PFSK-1 (cell line): ENCODE measurements around the gene RIMS1.

Experiments used
- FOXP2 ChIP-seq: optimal IDR thresholded peaks from 2 replicates; pipeline ENCODE3; 2011; ENCODE audit warnings: borderline replicate concordance, control low read depth, inconsistent platforms; ENCODE audit not compliant: insufficient read depth; ENCODE audit errors: extremely low read length, extremely low read depth
- POLR2AphosphoS5 ChIP-seq: IDR thresholded peaks from 2 replicates; pipeline ENCODE4 v1.6.1; 2012; ENCODE audit warnings: low read depth, mild to moderate bottlenecking, control low read depth, low read length, moderate library complexity
- TF ChIP-seq, protein P1 (sequence below), 2 experiments: IDR thresholded peaks; 2 replicates each; pipeline versions ENCODE4 v1.6.1 to v1.8.0; 2011 to 2012; ENCODE audit warnings: low read depth in 2 of 2, low read length in 2 of 2, control low read depth in 1 of 2, inconsistent platforms in 1 of 2, mild to moderate bottlenecking in 1 of 2, moderate library complexity in 1 of 2; ENCODE audit not compliant: insufficient read depth in 1 of 2

GRCh38 chr6:72081871-72082270 lies 195.5 kb downstream of the RIMS1 start:
- TF ChIP-seq POLR2AphosphoS5 (no peak), FOXP2 (no peak)
- TF ChIP-seq, protein P1, sequence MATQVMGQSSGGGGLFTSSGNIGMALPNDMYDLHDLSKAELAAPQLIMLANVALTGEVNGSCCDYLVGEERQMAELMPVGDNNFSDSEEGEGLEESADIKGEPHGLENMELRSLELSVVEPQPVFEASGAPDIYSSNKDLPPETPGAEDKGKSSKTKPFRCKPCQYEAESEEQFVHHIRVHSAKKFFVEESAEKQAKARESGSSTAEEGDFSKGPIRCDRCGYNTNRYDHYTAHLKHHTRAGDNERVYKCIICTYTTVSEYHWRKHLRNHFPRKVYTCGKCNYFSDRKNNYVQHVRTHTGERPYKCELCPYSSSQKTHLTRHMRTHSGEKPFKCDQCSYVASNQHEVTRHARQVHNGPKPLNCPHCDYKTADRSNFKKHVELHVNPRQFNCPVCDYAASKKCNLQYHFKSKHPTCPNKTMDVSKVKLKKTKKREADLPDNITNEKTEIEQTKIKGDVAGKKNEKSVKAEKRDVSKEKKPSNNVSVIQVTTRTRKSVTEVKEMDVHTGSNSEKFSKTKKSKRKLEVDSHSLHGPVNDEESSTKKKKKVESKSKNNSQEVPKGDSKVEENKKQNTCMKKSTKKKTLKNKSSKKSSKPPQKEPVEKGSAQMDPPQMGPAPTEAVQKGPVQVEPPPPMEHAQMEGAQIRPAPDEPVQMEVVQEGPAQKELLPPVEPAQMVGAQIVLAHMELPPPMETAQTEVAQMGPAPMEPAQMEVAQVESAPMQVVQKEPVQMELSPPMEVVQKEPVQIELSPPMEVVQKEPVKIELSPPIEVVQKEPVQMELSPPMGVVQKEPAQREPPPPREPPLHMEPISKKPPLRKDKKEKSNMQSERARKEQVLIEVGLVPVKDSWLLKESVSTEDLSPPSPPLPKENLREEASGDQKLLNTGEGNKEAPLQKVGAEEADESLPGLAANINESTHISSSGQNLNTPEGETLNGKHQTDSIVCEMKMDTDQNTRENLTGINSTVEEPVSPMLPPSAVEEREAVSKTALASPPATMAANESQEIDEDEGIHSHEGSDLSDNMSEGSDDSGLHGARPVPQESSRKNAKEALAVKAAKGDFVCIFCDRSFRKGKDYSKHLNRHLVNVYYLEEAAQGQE (IDR thresholded peaks at IDR 0.05; ENCODE audit: insufficient read depth in 1 of 2, low read depth in 2 of 2, low read length in 2 of 2): no peak
